ENCODE measurements around the gene SUMF1.

The SUMF1 gene

DNA sequence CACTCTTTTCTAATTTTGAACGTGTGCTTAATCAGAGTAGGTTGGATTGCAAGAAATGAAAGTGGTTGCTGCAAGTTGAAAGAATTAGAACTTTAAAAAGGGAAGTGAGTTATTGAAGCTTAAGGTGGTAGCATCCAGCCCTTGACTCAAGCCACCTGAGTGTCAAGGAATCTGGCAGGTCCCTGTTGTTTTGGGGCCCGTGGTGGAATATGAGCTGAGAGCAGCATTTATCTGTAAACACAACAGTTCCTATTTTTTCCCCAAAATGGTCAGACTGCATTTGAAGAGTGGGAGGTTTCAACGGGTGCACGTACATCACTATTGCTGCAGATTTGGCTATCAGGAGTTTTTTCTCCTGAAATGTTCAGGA, 27.8 kb upstream of the SUMF1 start:
- DNase-seq (ENCODE audit: low read depth, low spot score): no peak
- CTCF ChIA-PET: no interaction called here
- POLR2A ChIA-PET: interaction anchor here (0.6 kb wide), 1 partner anchor 529 kb away, joined by 3 read pairs; no protein-coding TSS in a partner anchor

GRCh38 chr3:4493941-4494894, 27.1 kb upstream of the SUMF1 start:
- TF ChIP-seq, protein P1, sequence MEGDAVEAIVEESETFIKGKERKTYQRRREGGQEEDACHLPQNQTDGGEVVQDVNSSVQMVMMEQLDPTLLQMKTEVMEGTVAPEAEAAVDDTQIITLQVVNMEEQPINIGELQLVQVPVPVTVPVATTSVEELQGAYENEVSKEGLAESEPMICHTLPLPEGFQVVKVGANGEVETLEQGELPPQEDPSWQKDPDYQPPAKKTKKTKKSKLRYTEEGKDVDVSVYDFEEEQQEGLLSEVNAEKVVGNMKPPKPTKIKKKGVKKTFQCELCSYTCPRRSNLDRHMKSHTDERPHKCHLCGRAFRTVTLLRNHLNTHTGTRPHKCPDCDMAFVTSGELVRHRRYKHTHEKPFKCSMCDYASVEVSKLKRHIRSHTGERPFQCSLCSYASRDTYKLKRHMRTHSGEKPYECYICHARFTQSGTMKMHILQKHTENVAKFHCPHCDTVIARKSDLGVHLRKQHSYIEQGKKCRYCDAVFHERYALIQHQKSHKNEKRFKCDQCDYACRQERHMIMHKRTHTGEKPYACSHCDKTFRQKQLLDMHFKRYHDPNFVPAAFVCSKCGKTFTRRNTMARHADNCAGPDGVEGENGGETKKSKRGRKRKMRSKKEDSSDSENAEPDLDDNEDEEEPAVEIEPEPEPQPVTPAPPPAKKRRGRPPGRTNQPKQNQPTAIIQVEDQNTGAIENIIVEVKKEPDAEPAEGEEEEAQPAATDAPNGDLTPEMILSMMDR (IDR thresholded peaks at IDR 0.05; ENCODE audit: insufficient read depth, low read length, missing control alignments): no peak
- H3K4me3 ChIP-seq (ENCODE audit: low read depth, low read length): peak overlapping the region; percentile 86
- POLR2A ChIA-PET: interaction anchor here (0.6 to 2.7 kb wide), 5 partner anchors 10 to 530 kb away, joined by 3 to 26 read pairs (median 8); partner anchors contain the start of gene SUMF1
- CTCF ChIA-PET: interaction anchor here (1.4 to 2.6 kb wide), 4 partner anchors 10 to 143 kb away, joined by 3 to 11 read pairs (median 7); partner anchors contain the start of gene SUMF1
- no peak for DNase-seq (ENCODE audit: low read depth, low spot score)

More for the DNA sequence above, 27.8 kb upstream of the SUMF1 start:
- no peak overlapping the region; the same call in 1 of the 2 replicates for H3K4me3 ChIP-seq (ENCODE audit: low read depth, low read length)
- TF ChIP-seq, protein P1 (IDR thresholded peaks at IDR 0.05; ENCODE audit: insufficient read depth, low read length, missing control alignments): no peak

- TF ChIP-seq, protein P1 (IDR thresholded peaks at IDR 0.05; ENCODE audit: insufficient read depth, low read length, missing control alignments): peak; percentile 0
- peak; percentile 76 for DNase-seq (ENCODE audit: low read depth, low spot score)
- H3K4me3 ChIP-seq (ENCODE audit: low read depth, low read length): peak within 1 kb of the TSS; percentile 86
- CTCF ChIA-PET: interaction anchor here (1.4 to 2.6 kb wide), 5 partner anchors 11 to 142 kb away, joined by 3 to 11 read pairs (median 6); partner anchors contain the start of gene SUMF1
- POLR2A ChIA-PET: interaction anchor here (0.6 to 2.7 kb wide), 11 partner anchors 8 to 693 kb away, joined by 3 to 26 read pairs (median 3); partner anchors contain the start of gene SUMF1
Measured at GRCh38 chr3:4493014-4493940, 26.2 kb upstream of the SUMF1 start, which contains the start of gene ITPR1. TSS of gene ITPR1 (plus strand) at chr3:4493348. CDS start at chr3:4516492, 23,144 bp downstream.

GRCh38 chr3:4492208-4493013, 25.3 kb upstream of the SUMF1 start:
- TF ChIP-seq, protein P1 (IDR thresholded peaks at IDR 0.05; ENCODE audit: insufficient read depth, low read length, missing control alignments): no peak
- no peak for DNase-seq (ENCODE audit: low read depth, low spot score)
- POLR2A ChIA-PET: interaction anchor here (0.6 to 2.7 kb wide), 10 partner anchors 12 to 694 kb away, joined by 3 to 26 read pairs (median 3); partner anchors contain the start of gene SUMF1
- peak overlapping the region; percentile 86 for H3K4me3 ChIP-seq (ENCODE audit: low read depth, low read length)
- CTCF ChIA-PET: interaction anchor here (1.4 to 2.6 kb wide), 4 partner anchors 12 to 141 kb away, joined by 3 to 11 read pairs (median 5); partner anchors contain the start of gene SUMF1

DNA sequence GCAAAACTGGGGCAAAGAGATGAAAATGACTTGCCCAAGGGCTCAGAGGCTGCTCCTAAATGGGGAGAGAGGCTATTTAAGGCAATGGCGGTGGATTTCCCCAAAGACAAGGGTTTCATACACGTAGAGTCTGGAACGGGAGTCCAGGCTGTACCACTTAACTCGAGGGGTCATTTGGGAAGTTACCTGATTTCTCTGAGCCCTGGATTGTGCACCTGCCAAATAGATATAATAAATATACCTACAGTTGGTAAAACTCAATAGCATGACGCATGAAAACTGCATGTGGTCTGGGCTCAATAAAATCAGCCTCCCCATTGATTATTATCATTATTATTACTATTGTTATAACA, 24.8 kb upstream of the SUMF1 start:
- no peak for DNase-seq (ENCODE audit: low read depth, low spot score)
- peak overlapping the region; percentile 86 for H3K4me3 ChIP-seq (ENCODE audit: low read depth, low read length)
- POLR2A ChIA-PET: interaction anchor here (0.9 to 2.7 kb wide), 2 partner anchors 17 to 25 kb away, joined by 3 to 26 read pairs; partner anchors contain the start of gene SUMF1
- TF ChIP-seq, protein P1 (IDR thresholded peaks at IDR 0.05; ENCODE audit: insufficient read depth, low read length, missing control alignments): no peak
- CTCF ChIA-PET: interaction anchor here (1.5 to 2.6 kb wide), 2 partner anchors 139 to 141 kb away, joined by 4 to 11 read pairs; no protein-coding TSS in a partner anchor
